ENCODE data around the gene CALR3. TPM values are rescaled to one million over a fixed set of nuclear protein-coding genes. Genes with fewer than 3 reads are reported as not detected.
"Not testable (repeated sequence)": the region's sequence is repeated elsewhere in the genome, so short reads cannot be mapped to it uniquely, and the experiment has no call there.

The CALR3 gene
- total and polyA plus RNA-seq, 7 experiments from 2014 or later: not detected

GRCh38 chr19:16514383-16515019, 18.5 kb upstream of the CALR3 start:
- no peak overlapping the region for H3K27ac ChIP-seq (ENCODE audit: low read depth, low read length)
- intact Hi-C loops (cut with micrococcal nuclease): no loop called here
- no peaks in the 10 kb centered on the region for H3K27me3 Mint-ChIP-seq
- H3K4me3 Mint-ChIP-seq: no peak overlapping the region
- H3K4me1 ChIP-seq (ENCODE audit: control insufficient read depth in 2 of 2, insufficient read depth in 2 of 2, low read length in 2 of 2): peaks cover 0 to 11% of the 10 kb centered on the region in 2 donors
- DNase-seq (no peak), ATAC-seq (no peak)
- ChIA-PET CTCF (no interaction called here), POLR2A (no interaction called here)
- no peak overlapping the region for H3K4me3 ChIP-seq (ENCODE audit: low read length)
- peaks cover 0 to 4% (median 0%) of the 10 kb centered on the region in 7 donors for H3K4me1 Mint-ChIP-seq
- H3K9me3 Mint-ChIP-seq: no peaks in the 10 kb centered on the region
- peaks cover 0 to 37% (median 4%) of the 10 kb centered on the region in 3 experiments for H3K36me3 ChIP-seq (ENCODE audit: control insufficient read depth in 2 of 3, insufficient read depth in 3 of 3, low read length in 3 of 3)
- H3K27me3 ChIP-seq (ENCODE audit: control insufficient read depth in 2 of 2, insufficient read depth in 2 of 2, low read length in 2 of 2): no peaks in the 10 kb centered on the region
- H3K36me3 Mint-ChIP-seq: peaks cover 0 to 21% (median 5%) of the 10 kb centered on the region in 5 donors
- H3K27ac Mint-ChIP-seq: no peak overlapping the region
- no peaks in the 10 kb centered on the region for H3K9me3 ChIP-seq (ENCODE audit: control insufficient read depth in 2 of 3, low read length in 3 of 3)

- H3K36me3 Mint-ChIP-seq: peaks cover 0 to 13% (median 3%) of the 10 kb centered on the region in 5 donors
- H3K4me3 ChIP-seq (ENCODE audit: low read length); H3K27me3 ChIP-seq (ENCODE audit: control insufficient read depth in 2 of 2, insufficient read depth in 2 of 2, low read length in 2 of 2); ATAC-seq; H3K9me3 Mint-ChIP-seq; H3K4me3 Mint-ChIP-seq; CTCF ChIA-PET; H3K4me1 Mint-ChIP-seq; DNase-seq; H3K27ac Mint-ChIP-seq; H3K27me3 Mint-ChIP-seq; POLR2A ChIA-PET; intact Hi-C loops (cut with micrococcal nuclease); H3K9me3 ChIP-seq (ENCODE audit: control insufficient read depth in 2 of 3, low read length in 3 of 3); H3K4me1 ChIP-seq (ENCODE audit: control insufficient read depth in 2 of 2, insufficient read depth in 2 of 2, low read length in 2 of 2); H3K27ac ChIP-seq (ENCODE audit: low read depth, low read length): not testable (repeated sequence)
- peaks cover 0 to 23% (median 0%) of the 10 kb centered on the region in 3 experiments for H3K36me3 ChIP-seq (ENCODE audit: control insufficient read depth in 2 of 3, insufficient read depth in 3 of 3, low read length in 3 of 3)
These were observed 16.6 kb upstream of the CALR3 start for GRCh38 chr19:16512611-16513010.

GRCh38 chr19:16509141-16510061, 13.4 kb upstream of the CALR3 start:
- no peak overlapping the region for H3K4me3 ChIP-seq (ENCODE audit: low read length)
- H3K27me3 Mint-ChIP-seq: no peaks in the 10 kb centered on the region
- H3K4me1 Mint-ChIP-seq: no peaks in the 10 kb centered on the region
- no peaks in the 10 kb centered on the region for H3K9me3 Mint-ChIP-seq
- DNase-seq (no peak), ATAC-seq (no peak)
- H3K36me3 Mint-ChIP-seq: peaks cover 0 to 15% (median 3%) of the 10 kb centered on the region in 5 donors
- intact Hi-C loops (cut with micrococcal nuclease): no loop called here
- H3K27ac Mint-ChIP-seq: no peak overlapping the region
- no peaks in the 10 kb centered on the region for H3K9me3 ChIP-seq (ENCODE audit: control insufficient read depth in 2 of 3, low read length in 3 of 3)
- H3K36me3 ChIP-seq (ENCODE audit: control insufficient read depth in 2 of 3, insufficient read depth in 3 of 3, low read length in 3 of 3): peaks cover 0 to 12% (median 0%) of the 10 kb centered on the region in 3 experiments
- H3K4me3 Mint-ChIP-seq: no peak overlapping the region
- no peaks in the 10 kb centered on the region for H3K27me3 ChIP-seq (ENCODE audit: control insufficient read depth in 2 of 2, insufficient read depth in 2 of 2, low read length in 2 of 2)
- H3K4me1 ChIP-seq (ENCODE audit: control insufficient read depth in 2 of 2, insufficient read depth in 2 of 2, low read length in 2 of 2): no peaks in the 10 kb centered on the region
- ChIA-PET CTCF (interaction anchor here (0.6 to 0.7 kb wide), 3 partner anchors 37 to 707 kb away, joined by 3 to 4 read pairs (median 3); no protein-coding TSS in a partner anchor), POLR2A (no interaction called here)
- no peak overlapping the region for H3K27ac ChIP-seq (ENCODE audit: low read depth, low read length)

GRCh38 chr19:16508546-16508945, 12.6 kb upstream of the CALR3 start:
- H3K27ac Mint-ChIP-seq: no peak overlapping the region

GRCh38 chr19:16506961-16507360, 11.0 kb upstream of the CALR3 start:
- ChIA-PET CTCF (no interaction called here), POLR2A (no interaction called here)
- no peaks in the 10 kb centered on the region for H3K4me1 Mint-ChIP-seq
- H3K27me3 ChIP-seq (ENCODE audit: control insufficient read depth in 2 of 2, insufficient read depth in 2 of 2, low read length in 2 of 2): no peaks in the 10 kb centered on the region
- H3K36me3 ChIP-seq (ENCODE audit: control insufficient read depth in 2 of 3, insufficient read depth in 3 of 3, low read length in 3 of 3): peaks cover 0 to 12% (median 0%) of the 10 kb centered on the region in 3 experiments
- H3K27ac ChIP-seq (ENCODE audit: low read depth, low read length): no peak overlapping the region
- H3K9me3 Mint-ChIP-seq: no peaks in the 10 kb centered on the region
- no peaks in the 10 kb centered on the region for H3K9me3 ChIP-seq (ENCODE audit: control insufficient read depth in 2 of 3, low read length in 3 of 3)
- ATAC-seq: no peak
- H3K27ac Mint-ChIP-seq: no peak overlapping the region
- DNase-seq: no peak
- intact Hi-C loops (cut with micrococcal nuclease): no loop called here
- H3K36me3 Mint-ChIP-seq: peaks cover 0 to 21% (median under 1%) of the 10 kb centered on the region in 5 donors
- H3K4me3 ChIP-seq (ENCODE audit: low read length): no peak overlapping the region
- H3K4me3 Mint-ChIP-seq: no peak overlapping the region
- no peaks in the 10 kb centered on the region for H3K4me1 ChIP-seq (ENCODE audit: control insufficient read depth in 2 of 2, insufficient read depth in 2 of 2, low read length in 2 of 2)
- no peaks in the 10 kb centered on the region for H3K27me3 Mint-ChIP-seq

More at GRCh38 chr19:16508546-16508945, 12.6 kb upstream of the CALR3 start:
- CTCF ChIA-PET: interaction anchor here (0.6 to 0.7 kb wide), 2 partner anchors 53 to 706 kb away, joined by 3 to 4 read pairs; no protein-coding TSS in a partner anchor
- Histone ChIP-seq H3K4me1 (ENCODE audit: control insufficient read depth in 2 of 2, insufficient read depth in 2 of 2, low read length in 2 of 2) (no peaks in the 10 kb centered on the region), H3K27ac (ENCODE audit: low read depth, low read length) (no peak overlapping the region), H3K36me3 (ENCODE audit: control insufficient read depth in 2 of 3, insufficient read depth in 3 of 3, low read length in 3 of 3) (peaks cover 0 to 12% (median 0%) of the 10 kb centered on the region in 3 experiments), H3K27me3 (ENCODE audit: control insufficient read depth in 2 of 2, insufficient read depth in 2 of 2, low read length in 2 of 2) (no peaks in the 10 kb centered on the region), H3K9me3 (ENCODE audit: control insufficient read depth in 2 of 3, low read length in 3 of 3) (no peaks in the 10 kb centered on the region), H3K4me3 (ENCODE audit: low read length) (no peak overlapping the region)
- peaks cover 0 to 17% (median 3%) of the 10 kb centered on the region in 5 donors for H3K36me3 Mint-ChIP-seq
- H3K4me3 Mint-ChIP-seq: no peak overlapping the region
- intact Hi-C loops (cut with micrococcal nuclease): no loop called here
- no peaks in the 10 kb centered on the region for H3K27me3 Mint-ChIP-seq
- H3K4me1 Mint-ChIP-seq: no peaks in the 10 kb centered on the region
- DNase-seq (no peak), ATAC-seq (no peak)
- POLR2A ChIA-PET: no interaction called here
- no peaks in the 10 kb centered on the region for H3K9me3 Mint-ChIP-seq

GRCh38 chr19:16506161-16506560, 10.2 kb upstream of the CALR3 start:
- intact Hi-C loops (cut with micrococcal nuclease); H3K27ac ChIP-seq (ENCODE audit: low read depth, low read length); H3K4me1 Mint-ChIP-seq; H3K9me3 Mint-ChIP-seq; H3K9me3 ChIP-seq (ENCODE audit: control insufficient read depth in 2 of 3, low read length in 3 of 3); ATAC-seq; H3K27me3 Mint-ChIP-seq; H3K4me3 ChIP-seq (ENCODE audit: low read length); H3K4me3 Mint-ChIP-seq; H3K27ac Mint-ChIP-seq; CTCF ChIA-PET; H3K4me1 ChIP-seq (ENCODE audit: control insufficient read depth in 2 of 2, insufficient read depth in 2 of 2, low read length in 2 of 2); H3K27me3 ChIP-seq (ENCODE audit: control insufficient read depth in 2 of 2, insufficient read depth in 2 of 2, low read length in 2 of 2); DNase-seq: not testable (repeated sequence)
- H3K36me3 ChIP-seq (ENCODE audit: control insufficient read depth in 2 of 3, insufficient read depth in 3 of 3, low read length in 3 of 3): peaks cover 0 to 12% (median 0%) of the 10 kb centered on the region in 3 experiments
- peaks cover 0 to 22% (median 2%) of the 10 kb centered on the region in 5 donors for H3K36me3 Mint-ChIP-seq
- POLR2A ChIA-PET: interaction anchor here (0.7 kb wide), 1 partner anchor 57 kb away, joined by 3 read pairs; no protein-coding TSS in a partner anchor
